Ovary (tissue), 3 donors: Measurements from ENCODE around the gene HAGH.
A peak's percentile ranks its signal among the peaks of the same experiment; 100 is the strongest.

ENCODE experiments used
- CTCF ChIP-seq, 3 donors: fragments of 450-650 bp in 2 of 3; fragments of 200-600 bp in 1 of 3; IDR thresholded peaks; one replicate each; pipeline versions ENCODE4 v1.5.1 to v1.8.0; 2016 to 2022; ENCODE audit warnings: antibody characterized with exemption in 3 of 3, mild to moderate bottlenecking in 1 of 3
- POLR2A ChIP-seq: fragments of 450-650 bp; IDR thresholded peaks from one replicate; pipeline ENCODE4 v1.6.1; 2017; ENCODE audit warnings: antibody characterized with exemption, mild to moderate bottlenecking, moderate library complexity
- donor health status: DM: no; HTN: no; CAD: no.

- TF ChIP-seq CTCF (IDR thresholded peaks at IDR 0.05) (peak in 2 of 3 donors; percentile 17 to 19), POLR2A (peak; percentile 43)
Observed at GRCh38 chr16:1826691-1827573, at the start of gene HAGH, which contains the start of gene FAHD1.
